ENCODE data around the gene SPCS3. TPM values are rescaled to one million over a fixed set of nuclear protein-coding genes. Genes with fewer than 3 reads are reported as not detected.
A peak's percentile ranks its signal among the peaks of the same experiment; 100 is the strongest.
"Not testable (repeated sequence)": the region's sequence is repeated elsewhere in the genome, so short reads cannot be mapped to it uniquely, and the experiment has no call there.

SPCS3 gene
- total RNA-seq, 2 experiments from 2014 or later = 146 TPM

- no peak for ATAC-seq (ENCODE audit: low read depth)
- H3K4me1 Mint-ChIP-seq = peaks cover 5% of the 10 kb centered on the region
- no peak overlapping the region for H3K4me3 Mint-ChIP-seq
- no peaks in the 10 kb centered on the region for H3K9me3 Mint-ChIP-seq
- DNase-seq = no peak
- no peaks in the 10 kb centered on the region for H3K36me3 Mint-ChIP-seq
- peaks cover 9% of the 10 kb centered on the region for H3K27me3 Mint-ChIP-seq
- POLR2A ChIA-PET = no interaction called here
- no peak overlapping the region for H3K27ac Mint-ChIP-seq
Observed at GRCh38 chr4:176313596-176314336, 6.0 kb upstream of the SPCS3 start.

- H3K9me3 Mint-ChIP-seq = no peaks in the 10 kb centered on the region
- POLR2A ChIA-PET = interaction anchor here (0.7 kb wide), 1 partner anchor 120 kb away, joined by 3 read pairs; no protein-coding TSS in a partner anchor
- peaks cover 6% of the 10 kb centered on the region for H3K36me3 Mint-ChIP-seq
- ATAC-seq (ENCODE audit: low read depth) (peak; percentile 0), DNase-seq (no peak)
- no peaks in the 10 kb centered on the region for H3K27me3 Mint-ChIP-seq
- H3K4me3 Mint-ChIP-seq = peak overlapping the region; percentile 91
- peak overlapping the region; percentile 88 for H3K27ac Mint-ChIP-seq
- peaks cover 28% of the 10 kb centered on the region for H3K4me1 Mint-ChIP-seq
Observed at GRCh38 chr4:176319151-176319703, 539 bp upstream of the SPCS3 start.

GRCh38 chr4:176320340-176320975, 692 bp downstream of the SPCS3 start:
- H3K27ac Mint-ChIP-seq = peak overlapping the region; percentile 90

GRCh38 chr4:176320976-176321361, 1.2 kb downstream of the SPCS3 start:
- Mint-ChIP-seq H3K36me3 (peaks cover 10% of the 10 kb centered on the region), H3K27me3 (no peaks in the 10 kb centered on the region), H3K27ac (peak overlapping the region; percentile 90), H3K4me1 (peaks cover 32% of the 10 kb centered on the region), H3K9me3 (no peaks in the 10 kb centered on the region), H3K4me3 (peak overlapping the region; percentile 92)
- POLR2A ChIA-PET = interaction anchor here (1.5 kb wide), 1 partner anchor 10 kb away, joined by 4 read pairs; no protein-coding TSS in a partner anchor
- ATAC-seq (ENCODE audit: low read depth) = no peak
- DNase-seq = no peak

More at GRCh38 chr4:176320340-176320975, 692 bp downstream of the SPCS3 start:
- ATAC-seq (ENCODE audit: low read depth) = peak; percentile 88
- H3K4me3 Mint-ChIP-seq = peak overlapping the region; percentile 92
- H3K36me3 Mint-ChIP-seq = peaks cover 9% of the 10 kb centered on the region
- H3K9me3 Mint-ChIP-seq = no peaks in the 10 kb centered on the region
- no peaks in the 10 kb centered on the region for H3K27me3 Mint-ChIP-seq
- peaks cover 32% of the 10 kb centered on the region for H3K4me1 Mint-ChIP-seq
- DNase-seq = peak; percentile 86
- POLR2A ChIA-PET = interaction anchor here (1.5 kb wide), 1 partner anchor 11 kb away, joined by 4 read pairs; no protein-coding TSS in a partner anchor

GRCh38 chr4:176321589-176321988, 1.8 kb downstream of the SPCS3 start:
- Mint-ChIP-seq H3K27me3 (no peaks in the 10 kb centered on the region), H3K4me1 (peaks cover 32% of the 10 kb centered on the region), H3K4me3 (peak overlapping the region; percentile 92), H3K27ac (peak overlapping the region; percentile 37), H3K9me3 (no peaks in the 10 kb centered on the region), H3K36me3 (peaks cover 11% of the 10 kb centered on the region)
- ATAC-seq (ENCODE audit: low read depth) (no peak), DNase-seq (no peak)
- POLR2A ChIA-PET = interaction anchor here (1.5 kb wide), 1 partner anchor 10 kb away, joined by 4 read pairs; no protein-coding TSS in a partner anchor

GRCh38 chr4:176323511-176324160, 3.9 kb downstream of the SPCS3 start:
- POLR2A ChIA-PET = interaction anchor here (0.9 kb wide), 1 partner anchor 9 kb away, joined by 3 read pairs; no protein-coding TSS in a partner anchor
- H3K4me3 Mint-ChIP-seq = no peak overlapping the region
- no peaks in the 10 kb centered on the region for H3K27me3 Mint-ChIP-seq
- H3K36me3 Mint-ChIP-seq = peaks cover 15% of the 10 kb centered on the region
- no peak for DNase-seq
- H3K4me1 Mint-ChIP-seq = peaks cover 29% of the 10 kb centered on the region
- no peaks in the 10 kb centered on the region for H3K9me3 Mint-ChIP-seq
- no peak for ATAC-seq (ENCODE audit: low read depth)
- no peak overlapping the region for H3K27ac Mint-ChIP-seq

GRCh38 chr4:176324876-176325275, 5.1 kb downstream of the SPCS3 start:
- POLR2A ChIA-PET; ATAC-seq (ENCODE audit: low read depth); H3K4me3 Mint-ChIP-seq; H3K27ac Mint-ChIP-seq; H3K27me3 Mint-ChIP-seq; DNase-seq; H3K9me3 Mint-ChIP-seq: not testable (repeated sequence)
- H3K4me1 Mint-ChIP-seq = peaks cover 28% of the 10 kb centered on the region
- H3K36me3 Mint-ChIP-seq = peaks cover 16% of the 10 kb centered on the region

GRCh38 chr4:176333076-176333475, 13.3 kb downstream of the SPCS3 start:
- Mint-ChIP-seq H3K9me3 (no peaks in the 10 kb centered on the region), H3K36me3 (peaks cover 40% of the 10 kb centered on the region), H3K4me1 (peaks cover 14% of the 10 kb centered on the region), H3K27ac (no peak overlapping the region), H3K27me3 (no peaks in the 10 kb centered on the region), H3K4me3 (no peak overlapping the region)
- DNase-seq (no peak), ATAC-seq (ENCODE audit: low read depth) (peak; percentile 33)
- POLR2A ChIA-PET = no interaction called here

GRCh38 chr4:176334066-176334465, 14.3 kb downstream of the SPCS3 start:
- H3K27me3 Mint-ChIP-seq = no peaks in the 10 kb centered on the region
- peaks cover 36% of the 10 kb centered on the region for H3K36me3 Mint-ChIP-seq
- no peaks in the 10 kb centered on the region for H3K9me3 Mint-ChIP-seq
- DNase-seq (no peak), ATAC-seq (ENCODE audit: low read depth) (no peak)
- POLR2A ChIA-PET = no interaction called here
- no peak overlapping the region for H3K27ac Mint-ChIP-seq
- peaks cover 14% of the 10 kb centered on the region for H3K4me1 Mint-ChIP-seq
- H3K4me3 Mint-ChIP-seq = no peak overlapping the region

- no peaks in the 10 kb centered on the region for H3K27me3 Mint-ChIP-seq
- peaks cover 10% of the 10 kb centered on the region for H3K4me1 Mint-ChIP-seq
- POLR2A ChIA-PET = no interaction called here
- H3K36me3 Mint-ChIP-seq = peaks cover 32% of the 10 kb centered on the region
- no peak overlapping the region for H3K27ac Mint-ChIP-seq
- DNase-seq (no peak), ATAC-seq (ENCODE audit: low read depth) (no peak)
- H3K9me3 Mint-ChIP-seq = no peaks in the 10 kb centered on the region
- no peak overlapping the region for H3K4me3 Mint-ChIP-seq
Observed at GRCh38 chr4:176335421-176335820, 15.7 kb downstream of the SPCS3 start.

- Mint-ChIP-seq H3K4me1 (peaks cover 1% of the 10 kb centered on the region), H3K9me3 (peaks cover 10% of the 10 kb centered on the region), H3K27me3 (peaks cover 2% of the 10 kb centered on the region), H3K4me3 (no peak overlapping the region), H3K27ac (no peak overlapping the region), H3K36me3 (peaks cover 6% of the 10 kb centered on the region)
- DNase-seq (no peak), ATAC-seq (ENCODE audit: low read depth) (no peak)
- POLR2A ChIA-PET = interaction anchor here (1.1 kb wide), 1 partner anchor 9 kb away, joined by 3 read pairs; no protein-coding TSS in a partner anchor
Observed at GRCh38 chr4:176339936-176340761, 20.4 kb downstream of the SPCS3 start.

GRCh38 chr4:176340871-176341685, 21.3 kb downstream of the SPCS3 start:
- H3K27me3 Mint-ChIP-seq = peaks cover 2% of the 10 kb centered on the region
- DNase-seq (no peak), ATAC-seq (ENCODE audit: low read depth) (no peak)
- no peak overlapping the region for H3K27ac Mint-ChIP-seq
- H3K4me1 Mint-ChIP-seq = peaks cover 1% of the 10 kb centered on the region
- no peaks in the 10 kb centered on the region for H3K36me3 Mint-ChIP-seq
- POLR2A ChIA-PET = no interaction called here
- H3K9me3 Mint-ChIP-seq = peaks cover 12% of the 10 kb centered on the region
- H3K4me3 Mint-ChIP-seq = no peak overlapping the region

All from activated naive CD8-positive, alpha-beta T cell treated with anti-CD3 and anti-CD28 coated beads, Interleukin-2, amount 10 ng/mL, durations not matched to agents 7 days and 5 days (primary cell).